HG02610 (cell line): ENCODE results near the gene ALK.
A peak's percentile ranks its signal among the peaks of the same experiment; 100 is the strongest.

Experiments
- ATAC-seq: cut with Tn5 transposase; IDR thresholded peaks from one replicate; pipeline ENCODE4 v1.9.1; 2021; ENCODE audit warnings: mild to moderate bottlenecking, moderate library complexity; ENCODE audit not compliant: unreplicated experiment

ALK gene

GRCh38 chr2:29218550-29219125 lies 702.7 kb downstream of the ALK start:
- no peak for ATAC-seq

- ATAC-seq = no peak
These were observed 703.3 kb downstream of the ALK start for GRCh38 chr2:29218071-29218470.

GRCh38 chr2:29216609-29216909 lies 704.8 kb downstream of the ALK start:
- ATAC-seq = no peak

- ATAC-seq = no peak
These were observed 705.4 kb downstream of the ALK start for GRCh38 chr2:29215739-29216608.

- ATAC-seq = no peak
These were observed 706.3 kb downstream of the ALK start for GRCh38 chr2:29215073-29215472.

- no peak for ATAC-seq
These were observed 707.5 kb downstream of the ALK start for GRCh38 chr2:29213888-29214291.

- ATAC-seq = no peak
These were observed 709.4 kb downstream of the ALK start for GRCh38 chr2:29212009-29212408.

- ATAC-seq = no peak
These were observed 711.8 kb downstream of the ALK start for GRCh38 chr2:29209551-29209950.

GRCh38 chr2:29207352-29208148 lies 713.8 kb downstream of the ALK start:
- ATAC-seq = no peak

- no peak for ATAC-seq
These were observed 714.4 kb downstream of the ALK start for GRCh38 chr2:29206941-29207340.

GRCh38 chr2:29202819-29203495 lies 718.4 kb downstream of the ALK start:
- ATAC-seq = no peak

GRCh38 chr2:29201979-29202378 lies 719.4 kb downstream of the ALK start:
- no peak for ATAC-seq

GRCh38 chr2:29196792-29197788 lies 724.3 kb downstream of the ALK start:
- peak; percentile 77 for ATAC-seq

- no peak for ATAC-seq
These were observed 725.6 kb downstream of the ALK start for GRCh38 chr2:29195796-29196195.

GRCh38 chr2:29193681-29194080 lies 727.7 kb downstream of the ALK start:
- ATAC-seq = no peak

- no peak for ATAC-seq
These were observed 728.3 kb downstream of the ALK start for GRCh38 chr2:29193111-29193510.

- ATAC-seq = no peak
These were observed 728.9 kb downstream of the ALK start for GRCh38 chr2:29192526-29192925.

- no peak for ATAC-seq
These were observed 729.6 kb downstream of the ALK start for GRCh38 chr2:29191817-29192216.

GRCh38 chr2:29189052-29189451 lies 732.3 kb downstream of the ALK start:
- ATAC-seq = no peak

GRCh38 chr2:29187926-29188325 lies 733.5 kb downstream of the ALK start:
- ATAC-seq = no peak
